Gastrocnemius medialis (tissue), 4 donors: Measurements from ENCODE around the gene RABGEF1.

ENCODE experiments used
- CTCF ChIP-seq, 5 experiments: fragments of 450-650 bp in 3 of 5; fragments of 200-600 bp in 2 of 5; sonication (generic) in 2 of 5; IDR thresholded peaks in 4 of 5; conservative IDR thresholded peaks in 1 of 5; 1 replicate in 4 of 5; 2 replicates in 1 of 5; pipeline ENCODE4 v1.5.1; 2016 to 2019; ENCODE audit warnings: antibody characterized with exemption in 5 of 5, mild to moderate bottlenecking in 3 of 5, moderate library complexity in 3 of 5
- POLR2A ChIP-seq, 2 donors: fragments of 450-650 bp; IDR thresholded peaks; one replicate each; pipeline ENCODE4 v1.6.1; 2017; ENCODE audit warnings: antibody characterized with exemption in 2 of 2, mild to moderate bottlenecking in 2 of 2, moderate library complexity in 2 of 2

GRCh38 chr7:66758950-66759628 is 18.6 kb downstream of the RABGEF1 start:
- TF ChIP-seq CTCF (IDR thresholded peaks at IDR 0.05 in 4 of 5, conservative IDR thresholded peaks at IDR 0.05 in 1 of 5) (no peak), POLR2A (IDR thresholded peaks at IDR 0.05) (no peak)
